AG20443 (cell line): ENCODE results near the gene CCDC18.

Source experiments
- DNase-seq: peaks from one replicate; pipeline ENCODE4 v3.0.0; 2012; ENCODE audit warnings: low spot score, mixed read lengths

The CCDC18 gene

DNA sequence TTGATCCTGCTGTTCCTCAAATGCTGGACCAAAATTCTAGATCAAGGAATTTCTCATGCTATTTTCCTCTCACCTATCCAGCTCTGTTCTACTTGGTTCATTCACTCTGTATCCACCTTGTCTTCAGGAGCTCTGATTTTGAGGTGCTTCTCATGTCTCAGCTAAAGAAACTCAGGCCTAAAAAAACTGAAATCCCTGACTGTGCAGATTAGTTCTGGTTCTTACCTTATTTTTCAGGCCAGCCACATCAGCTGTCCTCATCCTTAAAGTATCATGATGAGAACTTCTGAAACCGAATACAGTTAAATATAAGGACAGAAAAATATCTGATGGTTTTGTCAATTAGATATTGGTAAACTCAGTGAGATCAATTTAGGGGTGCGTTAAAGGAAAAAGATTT lies 137.4 kb downstream of the CCDC18 start:
- DNase-seq, result no peak

DNA sequence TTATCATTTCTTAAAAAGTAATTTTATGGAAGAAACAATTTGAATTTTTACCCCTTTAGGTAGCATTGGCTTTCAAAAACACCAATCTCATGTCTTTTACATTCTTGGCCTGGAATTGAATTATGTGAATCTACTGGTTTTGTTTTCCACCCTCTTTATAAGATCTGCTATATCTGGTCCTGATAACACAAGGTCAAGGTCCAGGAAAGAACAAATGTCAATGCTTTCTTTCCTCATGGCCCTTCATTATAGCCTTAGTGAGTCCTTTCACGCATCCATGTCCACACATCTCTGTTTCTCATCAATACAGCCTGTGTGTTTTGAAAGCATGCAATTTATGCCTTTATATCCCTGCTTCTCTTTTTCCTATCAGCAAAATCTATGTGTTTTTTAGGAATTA lies 141.2 kb downstream of the CCDC18 start:
- DNase-seq, result no peak

DNA sequence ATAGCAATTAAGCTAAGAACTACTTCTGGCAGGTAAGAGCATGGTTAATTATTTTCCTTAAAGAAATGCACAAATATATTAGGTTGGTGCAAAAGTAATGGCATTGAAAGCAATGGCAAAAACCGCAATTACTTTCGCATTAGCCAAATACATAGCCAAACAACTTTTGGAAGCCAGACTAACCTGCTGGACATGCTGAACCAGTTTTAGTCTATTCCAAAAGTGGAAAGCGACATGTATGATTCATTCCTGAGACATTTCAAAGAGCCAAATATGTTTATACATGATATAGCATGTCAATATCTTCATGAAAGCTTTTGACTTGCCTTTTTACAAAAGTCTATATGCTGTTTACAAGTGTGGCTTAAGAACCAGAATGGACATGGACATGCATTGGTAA lies 141.8 kb downstream of the CCDC18 start:
- no peak for DNase-seq

DNA sequence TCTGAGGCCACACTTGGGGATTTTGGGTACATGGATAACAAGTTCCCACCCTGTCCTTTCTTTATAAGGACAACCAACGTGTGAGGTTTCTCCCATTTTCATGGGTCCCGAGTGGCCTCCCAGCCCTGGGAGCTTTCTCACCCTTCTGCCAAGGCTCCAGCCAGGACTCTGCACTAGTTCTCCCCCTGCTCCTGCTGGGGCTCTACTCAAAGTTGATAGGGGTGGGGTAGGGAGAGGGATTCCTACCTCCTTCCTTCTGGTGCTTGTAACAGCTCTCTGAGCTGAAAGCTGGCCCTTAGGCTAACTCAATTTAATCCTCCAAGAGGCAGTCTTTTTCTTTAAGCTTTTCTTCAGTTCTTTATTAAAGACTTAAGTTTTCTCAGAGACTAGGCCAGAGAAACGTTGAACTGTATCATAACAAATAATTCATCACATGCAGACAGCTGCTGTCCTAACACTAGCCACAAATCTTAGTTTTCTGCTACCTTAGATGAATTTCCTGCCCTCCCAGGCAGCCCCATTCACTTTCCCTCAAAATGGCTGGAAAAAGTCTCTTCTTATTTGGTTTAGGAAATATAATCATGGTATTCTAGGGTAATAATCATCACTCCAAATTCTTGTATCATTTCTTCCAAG lies 142.8 kb downstream of the CCDC18 start:
- DNase-seq, result no peak

- peak; percentile 53 for DNase-seq
Measured at GRCh38 chr1:93324486-93325464, 144.3 kb downstream of the CCDC18 start.
